K562 (cell line): ENCODE results near the gene SMAD7. TPM values are rescaled to one million over a fixed set of nuclear protein-coding genes. Genes with fewer than 3 reads are reported as not detected.

ENCODE experiments used
- ATAC-seq: fragments of 200-7000 bp; cut with Tn5 transposase; 3 replicates; pipeline ENCODE4 v1.9.1; 2020; ENCODE audit warnings: moderate library complexity
- BruUV-seq: library from RNA; stranded (reverse); fragments of 400-500 nt; replicated peaks from 2 replicates; lab custom pipeline; 2021; lab: Mats Ljungman, UMichigan
- CTCF ChIA-PET: fragments of 300-600 bp; formaldehyde crosslinking; extraction: SDS; loops from one replicate; lab custom pipeline; 2021; ENCODE audit warnings: low intra/inter-chr PET ratio; lab: Yijun Ruan, JAX
- POLR2A ChIA-PET: fragments of 300-600, 350-650 bp; sonication (Branson Sonifier 250); formaldehyde crosslinking; extraction: SDS; loops from one replicate; lab custom pipeline; 2021; ENCODE audit warnings: antibody characterized with exemption, inconsistent platforms; lab: Yijun Ruan, JAX
- DNase-seq, 4 experiments: peaks; one replicate each; pipeline versions ENCODE4 v3.0.0 to v3.0.0-alpha.2; 2011 to 2018; ENCODE audit warnings: low spot score in 3 of 4, mixed read lengths in 3 of 4; ENCODE audit errors: extremely low read depth in 1 of 4
- FAIRE-seq: peaks from 2 replicates; lab custom pipeline; 2011; peaks lifted over from hg19 to GRCh38; lab: Jason Lieb, UNC
- H2AFZ ChIP-seq: 2 replicates; pipeline ENCODE4 v1.6.0; 2011; ENCODE audit warnings: low read depth, low read length, control low read depth, inconsistent platforms
- H3K27ac ChIP-seq: fragments of 200-600 bp; 3 replicates; pipeline ENCODE4 v1.8.0; 2011; ENCODE audit warnings: low read depth, mild to moderate bottlenecking, control low read depth, inconsistent platforms, low read length, moderate library complexity, mixed read lengths; ENCODE audit errors: extremely low read depth
- H3K27me3 ChIP-seq, 2 experiments: fragments of 300-600 bp in 1 of 2; 2 replicates in 1 of 2; 3 replicates in 1 of 2; pipeline versions ENCODE4 v1.6.0 to v1.8.0; 2011; ENCODE audit warnings: inconsistent platforms in 2 of 2, low read length in 2 of 2, mild to moderate bottlenecking in 1 of 2, mixed read lengths in 1 of 2, moderate library complexity in 1 of 2; ENCODE audit not compliant: control insufficient read depth in 2 of 2, insufficient read depth in 2 of 2
- H3K36me3 ChIP-seq: fragments of 300-600 bp; 3 replicates; pipeline ENCODE4 v1.8.0; 2011; ENCODE audit warnings: mild to moderate bottlenecking, low read length, inconsistent platforms; ENCODE audit not compliant: control insufficient read depth, insufficient read depth
- H3K4me1 ChIP-seq, 2 experiments: fragments of 200-600 bp in 1 of 2; replicated peaks in 1 of 2; 2 replicates in 1 of 2; 3 replicates in 1 of 2; pipeline versions ENCODE4 v1.5.1 to v1.8.0; 2011; ENCODE audit warnings: inconsistent platforms in 2 of 2, low read length in 2 of 2, mild to moderate bottlenecking in 1 of 2, mixed read lengths in 1 of 2, moderate library complexity in 1 of 2; ENCODE audit not compliant: control insufficient read depth in 2 of 2, insufficient read depth in 2 of 2
- H3K4me2 ChIP-seq: 2 replicates; pipeline ENCODE4 v1.6.1; 2011; ENCODE audit warnings: low read length, control low read depth, inconsistent platforms, mixed read lengths; ENCODE audit not compliant: insufficient read depth
- H3K4me3 ChIP-seq: fragments of 200-600 bp; sonication (generic), shearing (Covaris generic); 2 replicates; pipeline ENCODE4 v1.5.1; 2016; ENCODE audit warnings: control low read depth, inconsistent platforms
- H3K79me2 ChIP-seq: fragments of 200-600 bp; 3 replicates; pipeline ENCODE4 v1.8.0; 2011; ENCODE audit warnings: low read length, inconsistent platforms; ENCODE audit not compliant: control insufficient read depth, insufficient read depth
- H3K9ac ChIP-seq, 2 experiments: 2 replicates each; pipeline versions ENCODE4 v1.6.0 to v1.6.1; 2011; ENCODE audit warnings: low read depth in 2 of 2, low read length in 2 of 2, control low read depth in 1 of 2, inconsistent platforms in 1 of 2, mild to moderate bottlenecking in 1 of 2, mixed read lengths in 1 of 2; ENCODE audit not compliant: insufficient read depth in 1 of 2
- H3K9me1 ChIP-seq: one replicate; pipeline ENCODE4 v1.6.0; 2011; ENCODE audit warnings: inconsistent platforms, mild to moderate bottlenecking, low read length, moderate library complexity; ENCODE audit not compliant: control insufficient read depth, insufficient read depth
- H3K9me3 ChIP-seq: replicated peaks from 2 replicates; pipeline ENCODE4 v1.5.1; 2011; ENCODE audit warnings: low read depth, low read length, inconsistent platforms; ENCODE audit not compliant: control insufficient read depth, insufficient read depth
- H4K20me1 ChIP-seq: replicated peaks from 2 replicates; pipeline ENCODE4 v1.6.1; 2011; ENCODE audit warnings: low read length, inconsistent platforms, mixed read lengths; ENCODE audit not compliant: control insufficient read depth, insufficient read depth
- ATF1 ChIP-seq, 2 experiments: fragments of 450-650 bp in 1 of 2; IDR thresholded peaks; 2 replicates each; pipeline ENCODE4 v1.6.1; 2016; ENCODE audit warnings: missing compliant biosample characterization in 1 of 2, missing genetic modification characterization in 1 of 2
- ATF7 ChIP-seq: fragments of 450-650 bp; IDR thresholded peaks from 2 replicates; pipeline ENCODE4 v1.7.1; 2014; ENCODE audit warnings: mild to moderate bottlenecking, moderate library complexity
- CREM ChIP-seq: IDR thresholded peaks from 2 replicates; pipeline ENCODE4 v1.6.1; 2014; ENCODE audit warnings: antibody characterized with exemption, low read depth
- CTBP1 ChIP-seq: fragments of 450-650 bp; IDR thresholded peaks from 2 replicates; pipeline ENCODE4 v1.6.1; 2016; ENCODE audit warnings: borderline replicate concordance
- DMBX1 ChIP-seq: fragments of 250-450 bp; sonication (Bioruptor Pico); IDR thresholded peaks from 2 replicates; pipeline ENCODE4 v1.8.0; 2022; ENCODE audit warnings: inconsistent platforms, mild to moderate bottlenecking, moderate library complexity, borderline replicate concordance
- ETV1 ChIP-seq: fragments of 450-650 bp; conservative IDR thresholded peaks from 2 replicates; pipeline ENCODE4 v1.6.1; 2016; ENCODE audit warnings: missing genetic modification characterization, control low read depth, low read depth, missing compliant biosample characterization
- GABPA ChIP-seq: fragments of 200-800 bp; sonication (Bioruptor generic); conservative IDR thresholded peaks from 2 replicates; pipeline ENCODE4 v1.6.1; 2016; ENCODE audit warnings: low read depth, missing genetic modification characterization, missing compliant biosample characterization
- MEIS2 ChIP-seq: fragments of 450-650 bp; IDR thresholded peaks from 2 replicates; pipeline ENCODE4 v1.6.1; 2014; ENCODE audit warnings: mild to moderate bottlenecking; ENCODE audit not compliant: partially characterized antibody
- NRF1 ChIP-seq, 2 experiments: fragments of 450-650 bp; IDR thresholded peaks in 1 of 2; conservative IDR thresholded peaks in 1 of 2; 2 replicates each; pipeline ENCODE4 v1.6.1; 2014; ENCODE audit warnings: mild to moderate bottlenecking in 2 of 2
- PKNOX1 ChIP-seq: fragments of 450-650 bp; IDR thresholded peaks from 2 replicates; pipeline ENCODE4 v1.6.1; 2016
- POLR2AphosphoS5 ChIP-seq: IDR thresholded peaks from 2 replicates; pipeline ENCODE4 v1.6.1; 2011; ENCODE audit warnings: mild to moderate bottlenecking, low read depth, low read length, moderate library complexity; ENCODE audit not compliant: control insufficient read depth, insufficient read depth
- RBFOX2 ChIP-seq: fragments of 200-400 bp; formaldehyde crosslinking; IDR thresholded peaks from 2 replicates; pipeline ENCODE4 v1.6.1; 2017; ENCODE audit warnings: low read depth, mild to moderate bottlenecking, low read length, moderate library complexity
- XRCC5 ChIP-seq: fragments of 200-400 bp; formaldehyde crosslinking; IDR thresholded peaks from 2 replicates; pipeline ENCODE4 v1.6.1; 2017; ENCODE audit warnings: low read depth, mild to moderate bottlenecking, low read length
- ZBTB12 ChIP-seq: fragments of 250-450 bp; sonication (Bioruptor Pico); IDR thresholded peaks from 2 replicates; pipeline ENCODE4 v1.4.0; 2020
- ZNF384 ChIP-seq: IDR thresholded peaks from 2 replicates; pipeline ENCODE4 v1.6.1; 2012; ENCODE audit warnings: low read depth, low read length, improper control_type of control experiment
- WGBS: fragments of 100-300 bp; shearing (Covaris generic); methylation state at CpG from one replicate; pipeline ENCODE4 v1.1.6; 2016; ENCODE audit warnings: low coverage, mixed read lengths; ENCODE audit not compliant: insufficient coverage; ENCODE audit errors: missing lambda C conversion rate; 5-methylcytosine and 5-hydroxymethylcytosine counted together
- in situ Hi-C: fragments of 300-500 bp; cut with MboI; formaldehyde crosslinking; loops from 4 replicates; pipeline ENCODE4 v1.15.0; 2018; ENCODE audit warnings: inconsistent platforms, mixed read lengths
- intact Hi-C: fragments of 100-400 bp; cut with micrococcal nuclease; formaldehyde crosslinking; loops from 2 replicates; pipeline ENCODE4 v1.14.2; 2022
- polyA plus RNA-seq, 8 experiments: library from polyadenylated mRNA; depleted of rRNA in 4 of 8; stranded (reverse) in 5 of 8; unstranded in 3 of 8; fragments of >200 nt; fragmentation: Nextera tagmentation in 2 of 8; fragmentation: Illumina TruSeq in 1 of 8; extraction: Ambion mirVana in 2 of 8; extraction: Trizol in 1 of 8; gene quantifications; 2 replicates each; pipeline versions ENCODE4 v1.2.1 to v1.2.3, GENCODE V29; 2011 to 2014; ENCODE audit warnings: inconsistent platforms in 1 of 8, missing spikeins in 1 of 8
- total RNA-seq, 7 experiments: library from RNA; depleted of rRNA in 6 of 7; stranded (reverse); fragments of >200 nt in 6 of 7; fragmentation: Illumina TruSeq in 2 of 7; extraction: Trizol in 2 of 7; gene quantifications; 2 replicates each; pipeline versions ENCODE4 v1.2.1 to v1.2.3, GENCODE V29; 2011 to 2021; ENCODE audit warnings: low replicate concordance in 1 of 7

Gene SMAD7
- total and polyA plus RNA-seq, 9 of the 15 experiments (the other 6 are each of a cell fraction or from before 2014, with no cell fraction given): 0.13 to 3.0 (median 1.6) TPM

DNA sequence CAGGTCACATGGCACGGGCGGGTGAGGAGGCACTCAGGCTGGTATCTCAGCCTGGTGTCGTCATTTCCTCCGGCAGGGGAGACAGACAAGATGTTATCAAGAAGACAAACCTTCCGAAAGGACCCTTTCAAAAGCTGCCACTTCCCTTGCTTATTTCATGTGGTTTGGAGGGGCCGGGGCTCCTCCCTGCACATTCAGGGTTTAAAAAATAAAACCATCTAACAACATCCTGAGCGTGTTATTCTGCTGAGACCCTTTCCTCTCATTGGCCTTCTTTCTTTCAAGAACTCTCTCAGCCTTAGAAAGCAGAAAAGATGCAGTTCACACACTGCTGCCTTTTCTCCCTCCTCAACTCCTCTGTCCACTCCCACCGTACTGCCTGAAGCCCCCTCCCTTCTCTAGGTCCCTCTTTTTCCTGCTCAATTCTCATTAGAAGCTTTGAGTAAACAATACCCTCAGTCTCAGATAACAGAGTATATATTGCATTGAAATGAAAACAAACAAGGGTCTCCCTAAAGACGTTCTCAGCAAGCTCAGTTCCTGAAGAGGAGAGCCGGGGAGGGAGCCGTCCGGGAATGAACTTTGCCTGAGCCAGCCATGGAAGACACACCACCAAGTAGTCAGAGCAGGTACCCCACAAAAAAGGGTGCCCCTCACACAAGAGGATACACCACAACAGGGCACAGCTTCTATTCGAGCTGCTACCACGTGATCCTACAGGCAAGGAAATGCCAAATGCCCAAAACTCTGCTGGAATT lies 9.7 kb downstream of the SMAD7 start:
- FAIRE-seq: no peak
- intact Hi-C loops (no loop called here), in situ Hi-C loops (no loop called here)
- BruUV-seq: no TSS peak
- ChIA-PET POLR2A (interaction anchor here (0.6 to 1.0 kb wide), 4 partner anchors 9 to 158 kb away, joined by 3 read pairs; no protein-coding TSS in a partner anchor), CTCF (no interaction called here)
- no peaks in the 10 kb centered on the region for H4K20me1 ChIP-seq
- peaks cover 13 to 18% of the 10 kb centered on the region in 2 experiments for H3K4me1 ChIP-seq
- TF ChIP-seq ATF1 (CRISPR knock-in tag; IDR thresholded peaks at IDR 0.05) (no peak), ATF1 (tag; IDR thresholded peaks at IDR 0.05) (0 out of 2 replicates have a peak, but pooled peaks have one; percentile 34), NRF1 (conservative IDR thresholded peaks at IDR 0.05 in 1 of 2, IDR thresholded peaks at IDR 0.05 in 1 of 2) (no peak), XRCC5 (no peak), CTBP1 (no peak), DMBX1 (peak; percentile 55; the same call in 1 of the 2 replicates), RBFOX2 (no peak), GABPA (peak; percentile 69), ZNF384 (no peak), ETV1 (tag) (peak; percentile 53), CREM (peak; percentile 63), ZBTB12 (0 out of 2 replicates have a peak, but pooled peaks have one; percentile 28), POLR2AphosphoS5 (no peak), MEIS2 (peak; percentile 3), ATF7 (peak; percentile 27; the same call in 1 of the 2 replicates), PKNOX1 (peak; percentile 34; the same call in 1 of the 2 replicates)
- no peak overlapping the region for H3K4me2 ChIP-seq
- H3K27me3 ChIP-seq: no peaks in the 10 kb centered on the region
- 0 out of 3 replicates have a peak, but pooled peaks cover 2% of the 10 kb centered on the region for H3K36me3 ChIP-seq
- no peak overlapping the region for H2AFZ ChIP-seq
- DNase-seq: no peak
- no peak overlapping the region for H3K27ac ChIP-seq
- no peaks in the 10 kb centered on the region for H3K9me3 ChIP-seq
- no peak for ATAC-seq
- no peaks in the 10 kb centered on the region for H3K9me1 ChIP-seq
- WGBS: 44% methylated on average over 13 of the region's 14 CpGs
- no peak overlapping the region for H3K9ac ChIP-seq
- no peak overlapping the region for H3K4me3 ChIP-seq
- H3K79me2 ChIP-seq: no peaks in the 10 kb centered on the region; the same call in 2 of the 3 replicates
